Measurements from ENCODE around the gene USP40.

Gene USP40

GRCh38 chr2:233446121-233446520 lies 120.5 kb downstream of the USP40 start:
- Histone ChIP-seq H3K4me1 (ENCODE audit: insufficient read depth, low read length) (no peaks in the 10 kb centered on the region), H3K9me3 (ENCODE audit: low read length) (no peaks in the 10 kb centered on the region), H3K27me3 (ENCODE audit: insufficient read depth, low read length) (no peaks in the 10 kb centered on the region), H3K36me3 (ENCODE audit: insufficient read depth, low read length) (peaks cover 20% of the 10 kb centered on the region), H2AFZ (ENCODE audit: low read depth, low read length) (no peak overlapping the region), H3K4me3 (ENCODE audit: low read length) (no peak overlapping the region)

GRCh38 chr2:233445152-233445830 lies 121.3 kb downstream of the USP40 start:
- H3K4me1 ChIP-seq (ENCODE audit: insufficient read depth, low read length): no peaks in the 10 kb centered on the region
- no peaks in the 10 kb centered on the region for H3K9me3 ChIP-seq (ENCODE audit: low read length)
- H3K36me3 ChIP-seq (ENCODE audit: insufficient read depth, low read length): peaks cover 13% of the 10 kb centered on the region
- H3K27me3 ChIP-seq (ENCODE audit: insufficient read depth, low read length): no peaks in the 10 kb centered on the region
- H3K4me3 ChIP-seq (ENCODE audit: low read length): no peak overlapping the region
- no peak overlapping the region for H2AFZ ChIP-seq (ENCODE audit: low read depth, low read length)

- no peak overlapping the region for H2AFZ ChIP-seq (ENCODE audit: low read depth, low read length)
- H3K36me3 ChIP-seq (ENCODE audit: insufficient read depth, low read length): peaks cover 10% of the 10 kb centered on the region
- H3K4me1 ChIP-seq (ENCODE audit: insufficient read depth, low read length): no peaks in the 10 kb centered on the region
Observed at GRCh38 chr2:233444501-233444900, 122.1 kb downstream of the USP40 start.

DNA sequence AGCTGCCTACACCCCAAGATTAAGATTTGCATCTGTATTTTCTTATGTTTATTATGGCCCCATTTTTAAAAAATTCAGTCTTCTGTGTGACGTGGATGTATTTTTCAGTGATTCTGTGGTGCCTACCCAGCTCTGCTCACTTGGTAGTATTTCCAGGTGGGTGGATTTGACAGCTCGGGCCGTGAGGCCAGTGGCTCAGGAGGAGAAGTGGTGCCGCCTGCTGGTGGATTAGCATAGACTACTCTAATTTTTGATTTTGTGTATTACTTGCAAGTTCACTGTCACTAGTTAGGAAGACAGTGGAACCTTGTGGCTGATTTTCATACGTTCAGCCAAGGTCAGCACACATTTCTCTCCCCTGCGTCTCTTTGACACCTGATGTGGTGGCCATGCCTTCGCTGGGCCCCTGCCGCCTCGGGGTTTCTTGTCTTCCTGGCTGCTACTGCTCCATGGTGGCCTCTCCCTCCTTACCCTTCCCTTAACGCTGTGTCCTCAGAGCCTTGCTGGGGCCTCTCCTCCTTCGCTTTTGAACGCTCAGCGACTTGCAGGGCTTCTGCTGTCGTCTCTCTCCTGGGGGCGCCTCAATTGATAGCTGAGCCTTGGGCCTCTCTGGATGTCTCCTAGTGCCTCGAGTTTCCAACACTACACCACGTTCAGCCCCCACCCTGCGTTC lies 122.9 kb downstream of the USP40 start:
- no peak overlapping the region for H3K4me3 ChIP-seq (ENCODE audit: low read length)
- peaks cover 12% of the 10 kb centered on the region for H3K36me3 ChIP-seq (ENCODE audit: insufficient read depth, low read length)
- H2AFZ ChIP-seq (ENCODE audit: low read depth, low read length): no peak overlapping the region
- H3K9me3 ChIP-seq (ENCODE audit: low read length): no peaks in the 10 kb centered on the region
- no peaks in the 10 kb centered on the region for H3K4me1 ChIP-seq (ENCODE audit: insufficient read depth, low read length)
- H3K27me3 ChIP-seq (ENCODE audit: insufficient read depth, low read length): no peaks in the 10 kb centered on the region

More at GRCh38 chr2:233444501-233444900, 122.1 kb downstream of the USP40 start:
- Histone ChIP-seq H3K27me3 (ENCODE audit: insufficient read depth, low read length) (no peaks in the 10 kb centered on the region), H3K4me3 (ENCODE audit: low read length) (no peak overlapping the region), H3K9me3 (ENCODE audit: low read length) (no peaks in the 10 kb centered on the region)

- H2AFZ ChIP-seq (ENCODE audit: low read depth, low read length): no peak overlapping the region
Observed at GRCh38 chr2:233442028-233442310, 124.6 kb downstream of the USP40 start.

GRCh38 chr2:233441161-233442027 lies 125.2 kb downstream of the USP40 start:
- Histone ChIP-seq H3K36me3 (ENCODE audit: insufficient read depth, low read length) (peaks cover 20% of the 10 kb centered on the region), H3K9me3 (ENCODE audit: low read length) (no peaks in the 10 kb centered on the region), H3K4me1 (ENCODE audit: insufficient read depth, low read length) (no peaks in the 10 kb centered on the region), H2AFZ (ENCODE audit: low read depth, low read length) (no peak overlapping the region), H3K4me3 (ENCODE audit: low read length) (no peak overlapping the region), H3K27me3 (ENCODE audit: insufficient read depth, low read length) (no peaks in the 10 kb centered on the region)

More at GRCh38 chr2:233442028-233442310, 124.6 kb downstream of the USP40 start:
- H3K9me3 ChIP-seq (ENCODE audit: low read length): no peaks in the 10 kb centered on the region
- H3K36me3 ChIP-seq (ENCODE audit: insufficient read depth, low read length): peaks cover 20% of the 10 kb centered on the region
- no peaks in the 10 kb centered on the region for H3K4me1 ChIP-seq (ENCODE audit: insufficient read depth, low read length)
- no peak overlapping the region for H3K4me3 ChIP-seq (ENCODE audit: low read length)
- H3K27me3 ChIP-seq (ENCODE audit: insufficient read depth, low read length): no peaks in the 10 kb centered on the region

- Histone ChIP-seq H3K9me3 (ENCODE audit: low read length) (no peaks in the 10 kb centered on the region), H3K4me3 (ENCODE audit: low read length) (no peak overlapping the region), H2AFZ (ENCODE audit: low read depth, low read length) (no peak overlapping the region), H3K27me3 (ENCODE audit: insufficient read depth, low read length) (no peaks in the 10 kb centered on the region), H3K36me3 (ENCODE audit: insufficient read depth, low read length) (peaks cover 22% of the 10 kb centered on the region), H3K4me1 (ENCODE audit: insufficient read depth, low read length) (no peaks in the 10 kb centered on the region)
Observed at GRCh38 chr2:233440714-233441113, 125.9 kb downstream of the USP40 start.

DNA sequence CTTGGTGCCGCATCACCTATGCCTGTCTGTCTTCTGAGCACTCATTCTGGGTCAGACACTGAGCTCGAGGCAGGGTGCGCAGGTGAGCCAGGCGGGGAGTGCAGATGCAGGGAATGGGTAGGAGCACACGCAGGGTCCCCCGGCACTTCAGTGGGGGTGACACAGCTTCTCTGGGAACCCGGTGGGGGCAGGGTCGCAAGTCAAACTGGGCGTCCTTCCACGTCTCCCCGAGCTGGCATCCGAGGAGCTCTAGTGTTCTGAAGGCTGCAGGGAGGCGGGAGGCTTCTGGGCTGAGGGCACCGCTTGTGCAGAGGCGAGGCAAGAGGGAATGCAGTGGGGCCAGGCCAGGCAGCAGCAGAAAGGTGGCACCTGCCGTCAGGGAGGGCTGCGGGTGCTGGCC lies 126.3 kb downstream of the USP40 start:
- H3K9me3 ChIP-seq (ENCODE audit: low read length): no peaks in the 10 kb centered on the region
- no peaks in the 10 kb centered on the region for H3K27me3 ChIP-seq (ENCODE audit: insufficient read depth, low read length)
- H3K4me1 ChIP-seq (ENCODE audit: insufficient read depth, low read length): no peaks in the 10 kb centered on the region
- no peak overlapping the region for H3K4me3 ChIP-seq (ENCODE audit: low read length)
- H3K36me3 ChIP-seq (ENCODE audit: insufficient read depth, low read length): peaks cover 19% of the 10 kb centered on the region
- H2AFZ ChIP-seq (ENCODE audit: low read depth, low read length): no peak overlapping the region

DNA sequence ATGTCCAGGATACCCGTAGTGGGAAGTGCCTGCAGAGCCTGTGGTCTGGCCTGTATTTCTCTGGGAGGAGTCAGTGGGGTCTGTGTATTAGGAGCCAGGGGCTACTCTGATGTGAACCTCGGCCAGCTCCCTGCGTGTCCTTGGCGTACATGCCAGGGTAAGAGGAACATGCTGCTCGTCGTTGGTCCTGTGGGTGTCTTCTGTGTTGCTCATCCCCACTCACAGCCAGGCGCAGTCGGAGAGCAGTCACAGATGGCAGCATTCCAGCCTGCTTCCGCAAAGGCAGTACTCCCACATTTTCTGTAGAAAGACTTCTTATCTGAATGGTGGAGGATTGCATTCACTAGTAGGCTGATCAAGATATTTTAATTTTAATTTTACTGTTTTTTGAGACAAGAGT lies 127.4 kb downstream of the USP40 start:
- no peak overlapping the region for H3K4me3 ChIP-seq (ENCODE audit: low read length)
- peaks cover 17% of the 10 kb centered on the region for H3K36me3 ChIP-seq (ENCODE audit: insufficient read depth, low read length)
- H3K27me3 ChIP-seq (ENCODE audit: insufficient read depth, low read length): no peaks in the 10 kb centered on the region
- no peak overlapping the region for H2AFZ ChIP-seq (ENCODE audit: low read depth, low read length)
- H3K9me3 ChIP-seq (ENCODE audit: low read length): no peaks in the 10 kb centered on the region
- no peaks in the 10 kb centered on the region for H3K4me1 ChIP-seq (ENCODE audit: insufficient read depth, low read length)

DNA sequence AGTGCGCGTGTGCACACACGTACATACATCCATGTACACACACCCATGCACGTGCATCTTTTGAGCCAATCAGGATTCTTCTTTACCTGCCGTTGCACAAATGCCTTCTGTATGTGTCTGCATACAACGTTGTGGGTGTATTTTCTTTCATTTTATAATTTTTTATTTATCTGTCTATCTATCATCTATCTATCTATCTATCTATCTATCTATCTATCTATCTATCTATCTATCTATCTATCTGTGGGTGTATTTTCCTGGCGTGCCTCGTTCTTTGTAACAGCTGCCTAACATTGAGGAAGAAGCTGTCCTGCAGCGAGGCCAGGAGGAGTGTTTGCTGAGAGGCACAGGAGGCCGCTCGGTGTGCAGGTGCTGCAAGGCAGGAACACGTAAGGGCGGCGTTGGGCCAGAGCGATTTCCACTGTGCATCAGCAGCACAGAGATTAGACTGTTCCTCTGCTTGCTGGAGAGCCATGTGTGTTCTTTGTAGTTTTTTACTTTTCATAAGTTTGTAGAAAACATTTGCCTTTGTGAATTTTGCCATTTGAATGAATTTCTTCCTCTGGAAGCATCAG lies 127.9 kb downstream of the USP40 start:
- no peaks in the 10 kb centered on the region for H3K4me1 ChIP-seq (ENCODE audit: insufficient read depth, low read length)
- H3K4me3 ChIP-seq (ENCODE audit: low read length): no peak overlapping the region
- peaks cover 17% of the 10 kb centered on the region for H3K36me3 ChIP-seq (ENCODE audit: insufficient read depth, low read length)
- no peaks in the 10 kb centered on the region for H3K9me3 ChIP-seq (ENCODE audit: low read length)
- no peaks in the 10 kb centered on the region for H3K27me3 ChIP-seq (ENCODE audit: insufficient read depth, low read length)
- H2AFZ ChIP-seq (ENCODE audit: low read depth, low read length): no peak overlapping the region

DNA sequence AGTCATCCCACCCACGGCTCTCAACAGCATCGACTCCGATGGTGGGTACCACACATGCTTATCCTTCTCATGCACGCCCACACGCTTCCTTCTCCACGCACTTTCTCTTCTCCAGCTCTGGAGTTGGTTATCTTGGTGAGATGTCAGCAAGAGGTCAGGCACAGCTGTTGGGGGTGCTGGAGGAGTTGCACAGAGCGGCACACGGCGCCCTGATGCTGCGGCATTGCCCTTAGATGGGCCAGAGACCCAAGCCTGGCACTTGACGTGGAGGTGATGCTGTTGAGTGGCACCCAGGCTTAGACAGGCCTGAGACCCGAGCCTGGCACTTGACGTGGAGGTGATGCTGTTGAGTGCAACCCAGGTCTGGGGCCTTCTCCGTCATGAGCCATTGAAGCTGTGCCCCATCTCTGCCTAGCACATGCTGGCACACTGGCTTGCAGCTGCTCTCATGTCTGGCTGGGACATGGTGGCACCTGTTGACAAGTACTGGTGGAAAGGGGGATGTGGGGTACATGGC lies 129.1 kb downstream of the USP40 start:
- H2AFZ ChIP-seq (ENCODE audit: low read depth, low read length): no peak overlapping the region
- H3K36me3 ChIP-seq (ENCODE audit: insufficient read depth, low read length): peaks cover 17% of the 10 kb centered on the region
- H3K4me1 ChIP-seq (ENCODE audit: insufficient read depth, low read length): no peaks in the 10 kb centered on the region
- H3K9me3 ChIP-seq (ENCODE audit: low read length): no peaks in the 10 kb centered on the region
- no peak overlapping the region for H3K4me3 ChIP-seq (ENCODE audit: low read length)
- H3K27me3 ChIP-seq (ENCODE audit: insufficient read depth, low read length): no peaks in the 10 kb centered on the region

DNA sequence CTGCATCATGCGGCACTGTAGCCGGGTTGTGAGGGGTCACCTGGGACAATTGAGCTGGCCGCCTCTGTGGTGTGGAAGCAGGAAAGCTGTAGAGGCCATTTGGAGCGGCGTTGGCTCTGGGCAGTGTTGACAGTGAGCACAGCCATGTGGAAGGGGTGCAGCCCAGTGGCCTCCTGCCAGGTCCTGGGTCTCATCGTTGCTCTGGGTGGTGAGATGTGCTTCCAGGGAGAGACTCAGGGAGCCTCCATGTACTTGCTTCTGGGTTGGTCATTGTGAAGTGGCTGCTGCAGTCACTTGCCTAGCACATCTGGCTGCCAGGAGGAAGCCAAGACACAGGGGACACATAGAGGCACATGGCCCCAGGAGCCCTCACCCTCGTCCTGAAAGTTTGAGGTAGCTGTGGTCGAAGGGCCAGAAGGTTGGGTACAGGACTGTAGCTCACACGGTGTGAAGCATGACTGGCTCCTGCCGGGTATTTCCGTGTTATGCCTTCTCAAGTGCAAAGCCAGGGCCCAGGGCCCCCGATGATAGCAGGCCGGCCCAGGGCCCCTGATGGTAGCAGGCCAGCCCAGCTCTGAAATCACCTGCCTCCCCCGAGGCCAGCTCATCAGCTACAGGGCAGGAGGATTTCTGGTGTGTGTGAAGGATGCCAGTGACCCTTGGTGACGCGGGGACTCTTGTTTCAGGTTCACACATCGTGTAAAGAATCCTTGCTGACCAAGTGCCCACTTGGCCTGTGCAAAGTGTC lies 129.7 kb downstream of the USP40 start:
- no peak overlapping the region for H3K4me3 ChIP-seq (ENCODE audit: low read length)
- H3K4me1 ChIP-seq (ENCODE audit: insufficient read depth, low read length): no peaks in the 10 kb centered on the region
- H3K9me3 ChIP-seq (ENCODE audit: low read length): no peaks in the 10 kb centered on the region
- no peak overlapping the region for H2AFZ ChIP-seq (ENCODE audit: low read depth, low read length)
- no peaks in the 10 kb centered on the region for H3K27me3 ChIP-seq (ENCODE audit: insufficient read depth, low read length)
- H3K36me3 ChIP-seq (ENCODE audit: insufficient read depth, low read length): peaks cover 17% of the 10 kb centered on the region
